Mesenchymal stem cell (in vitro differentiated cells and primary cell): ENCODE measurements around the gene CKAP5.

Source experiments
- DNase-seq: peaks from one replicate; pipeline ENCODE4 v3.0.0-alpha.2; 2013
- H2AFZ ChIP-seq: one replicate; pipeline ENCODE4 v1.6.1; 2013; ENCODE audit warnings: low read depth, mild to moderate bottlenecking, control low read depth, inconsistent platforms, low read length, moderate library complexity
- H2AK5ac ChIP-seq: 2 replicates; pipeline ENCODE4 v1.6.1; 2013; ENCODE audit warnings: low read length, moderate library complexity, mild to moderate bottlenecking, inconsistent platforms; ENCODE audit not compliant: severe bottlenecking
- H2BK120ac ChIP-seq: one replicate; pipeline ENCODE4 v1.6.1; 2013; ENCODE audit warnings: low read depth, mild to moderate bottlenecking, inconsistent platforms, low read length, moderate library complexity
- H2BK12ac ChIP-seq, 2 experiments: one replicate each; pipeline ENCODE4 v1.6.1; 2013; ENCODE audit warnings: inconsistent platforms in 2 of 2, low read length in 2 of 2, mild to moderate bottlenecking in 2 of 2, moderate library complexity in 2 of 2, control low read depth in 1 of 2
- H2BK15ac ChIP-seq: one replicate; pipeline ENCODE4 v1.6.1; 2013; ENCODE audit warnings: mild to moderate bottlenecking, low read depth, inconsistent platforms; ENCODE audit not compliant: poor library complexity, severe bottlenecking
- H2BK5ac ChIP-seq: 2 replicates; pipeline ENCODE4 v1.6.1; 2013; ENCODE audit warnings: low read depth, mild to moderate bottlenecking, low read length, control low read depth, inconsistent platforms; ENCODE audit not compliant: poor library complexity, severe bottlenecking
- H3K14ac ChIP-seq, 2 experiments: one replicate each; pipeline ENCODE4 v1.6.1; 2013; ENCODE audit warnings: inconsistent platforms in 2 of 2, low read length in 2 of 2, control low read depth in 1 of 2, mild to moderate bottlenecking in 1 of 2, moderate library complexity in 1 of 2
- H3K18ac ChIP-seq, 2 experiments: one replicate each; pipeline ENCODE4 v1.6.1; 2013; ENCODE audit warnings: inconsistent platforms in 2 of 2, low read length in 2 of 2, control low read depth in 1 of 2, low read depth in 1 of 2, mild to moderate bottlenecking in 1 of 2
- H3K23ac ChIP-seq, 2 experiments: one replicate each; pipeline ENCODE4 v1.6.1; 2013; ENCODE audit warnings: inconsistent platforms in 2 of 2, low read length in 2 of 2, mild to moderate bottlenecking in 2 of 2, moderate library complexity in 2 of 2, control low read depth in 1 of 2
- H3K27ac ChIP-seq: 2 replicates; pipeline ENCODE4 v1.5.1; 2013; ENCODE audit warnings: mild to moderate bottlenecking, moderate library complexity, low read length, control low read depth, inconsistent platforms; ENCODE audit not compliant: poor library complexity, severe bottlenecking
- H3K27me3 ChIP-seq, 2 experiments: 2 replicates each; pipeline versions ENCODE4 v1.6.1 to v1.7.0; 2013; ENCODE audit warnings: low read length in 2 of 2, mild to moderate bottlenecking in 2 of 2, moderate library complexity in 2 of 2, control low read depth in 1 of 2, inconsistent platforms in 1 of 2; ENCODE audit not compliant: control insufficient read depth in 1 of 2, insufficient read depth in 1 of 2
- H3K36me3 ChIP-seq, 2 experiments: 2 replicates each; pipeline versions ENCODE4 v1.6.1 to v1.7.0; 2013; ENCODE audit warnings: low read length in 2 of 2, control low read depth in 1 of 2, inconsistent platforms in 1 of 2, low read depth in 1 of 2, mild to moderate bottlenecking in 1 of 2; ENCODE audit not compliant: insufficient read depth in 2 of 2, control insufficient read depth in 1 of 2
- H3K4ac ChIP-seq, 2 experiments: one replicate each; pipeline ENCODE4 v1.6.1; 2013; ENCODE audit warnings: inconsistent platforms in 2 of 2, low read length in 2 of 2, mild to moderate bottlenecking in 2 of 2, moderate library complexity in 2 of 2, control low read depth in 1 of 2, low read depth in 1 of 2
- H3K4me1 ChIP-seq: 2 replicates; pipeline ENCODE4 v1.6.1; 2013; ENCODE audit warnings: low read depth, low read length, control low read depth; ENCODE audit not compliant: control insufficient read depth, insufficient read depth
- H3K4me2 ChIP-seq: 2 replicates; pipeline ENCODE4 v1.6.1; 2013; ENCODE audit warnings: low read length, mild to moderate bottlenecking, inconsistent platforms; ENCODE audit not compliant: poor library complexity, severe bottlenecking
- H3K4me3 ChIP-seq, 2 experiments: 2 replicates each; pipeline versions ENCODE4 v1.5.1 to v1.7.0; 2013; ENCODE audit warnings: low read length in 2 of 2, mild to moderate bottlenecking in 2 of 2, control low read depth in 1 of 2, low read depth in 1 of 2; ENCODE audit not compliant: insufficient read depth in 1 of 2
- H3K79me1 ChIP-seq: replicated peaks from 2 replicates; pipeline ENCODE4 v1.6.1; 2013; ENCODE audit warnings: mild to moderate bottlenecking, control low read depth, low read length, inconsistent platforms; ENCODE audit not compliant: poor library complexity, severe bottlenecking
- H3K9ac ChIP-seq: 2 replicates; pipeline ENCODE4 v1.7.0; 2013; ENCODE audit warnings: mild to moderate bottlenecking, low read length, moderate library complexity
- H3K9me3 ChIP-seq: 2 replicates; pipeline ENCODE4 v1.7.0; 2013; ENCODE audit warnings: mild to moderate bottlenecking, low read length; ENCODE audit not compliant: control insufficient read depth
- H4K8ac ChIP-seq: one replicate; pipeline ENCODE4 v1.6.1; 2013; ENCODE audit warnings: inconsistent platforms, mild to moderate bottlenecking, low read length, moderate library complexity
- H4K91ac ChIP-seq: one replicate; pipeline ENCODE4 v1.6.1; 2013; ENCODE audit warnings: mild to moderate bottlenecking, low read length, inconsistent platforms
- WGBS: methylation state at CpG from one replicate; pipeline ENCODE4 v1.1.7; 2013; ENCODE audit warnings: mixed read lengths; 5-methylcytosine and 5-hydroxymethylcytosine counted together

The CKAP5 gene

GRCh38 chr11:46738887-46739286 lies 107.2 kb downstream of the CKAP5 start:
- 93% methylated on average over 6 of the region's 6 CpGs for WGBS
- Histone ChIP-seq H3K4me1 (no peaks in the 10 kb centered on the region), H4K91ac (no peak overlapping the region), H2BK120ac (no peak overlapping the region), H3K9ac (no peak overlapping the region), H3K14ac (no peak overlapping the region), H3K79me1 (peaks cover 3% of the 10 kb centered on the region), H2AFZ (no peak overlapping the region), H3K4ac (no peak overlapping the region), H3K4me2 (no peak overlapping the region), H4K8ac (no peak overlapping the region), H2AK5ac (no peak overlapping the region), H3K18ac (no peak overlapping the region), H3K9me3 (no peaks in the 10 kb centered on the region), H3K36me3 (peaks cover 28 to 35% of the 10 kb centered on the region in 2 experiments), H3K27me3 (no peaks in the 10 kb centered on the region), H3K4me3 (no peak overlapping the region), H3K27ac (no peak overlapping the region), H2BK15ac (no peak overlapping the region), H3K23ac (no peak overlapping the region), H2BK12ac (no peak overlapping the region), H2BK5ac (no peak overlapping the region)
- no peak for DNase-seq

DNA sequence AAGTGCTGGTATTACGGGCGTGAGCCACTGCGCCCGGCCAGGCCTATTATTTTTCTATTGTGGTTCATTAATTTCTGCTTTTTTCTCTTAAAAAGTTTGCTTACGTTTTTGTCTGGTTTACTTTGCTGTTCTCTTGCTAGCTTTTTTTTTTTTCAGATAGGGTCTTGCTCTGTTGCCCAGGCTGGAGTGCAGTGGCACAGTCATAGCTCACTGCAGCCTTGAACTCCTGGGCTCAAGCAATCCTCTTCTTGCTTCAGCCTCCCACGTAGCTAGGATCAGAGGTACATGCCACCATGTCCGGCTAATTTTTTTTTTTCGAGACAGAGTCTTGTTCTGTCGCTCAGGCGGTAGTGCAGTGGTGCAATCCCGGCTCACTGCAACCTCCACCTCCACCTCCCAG lies 108.4 kb downstream of the CKAP5 start:
- H2BK12ac ChIP-seq = no peak overlapping the region
- H3K4me1 ChIP-seq = no peaks in the 10 kb centered on the region
- H3K4me2 ChIP-seq = no peak overlapping the region
- H2AK5ac ChIP-seq = no peak overlapping the region
- peaks cover 3% of the 10 kb centered on the region for H3K79me1 ChIP-seq
- H2BK120ac ChIP-seq = no peak overlapping the region
- 98% methylated on average over 11 of the region's 11 CpGs for WGBS
- H3K18ac ChIP-seq = no peak overlapping the region
- peaks cover 22 to 23% of the 10 kb centered on the region in 2 experiments for H3K36me3 ChIP-seq
- no peak overlapping the region for H4K8ac ChIP-seq
- no peaks in the 10 kb centered on the region for H3K9me3 ChIP-seq
- no peak overlapping the region for H2AFZ ChIP-seq
- no peak overlapping the region for H3K4ac ChIP-seq
- H2BK5ac ChIP-seq = no peak overlapping the region
- no peak overlapping the region for H4K91ac ChIP-seq
- H3K4me3 ChIP-seq = no peak overlapping the region
- no peaks in the 10 kb centered on the region for H3K27me3 ChIP-seq
- no peak overlapping the region for H3K9ac ChIP-seq
- H2BK15ac ChIP-seq = no peak overlapping the region
- DNase-seq = no peak
- no peak overlapping the region for H3K27ac ChIP-seq
- no peak overlapping the region for H3K23ac ChIP-seq
- H3K14ac ChIP-seq = no peak overlapping the region

DNA sequence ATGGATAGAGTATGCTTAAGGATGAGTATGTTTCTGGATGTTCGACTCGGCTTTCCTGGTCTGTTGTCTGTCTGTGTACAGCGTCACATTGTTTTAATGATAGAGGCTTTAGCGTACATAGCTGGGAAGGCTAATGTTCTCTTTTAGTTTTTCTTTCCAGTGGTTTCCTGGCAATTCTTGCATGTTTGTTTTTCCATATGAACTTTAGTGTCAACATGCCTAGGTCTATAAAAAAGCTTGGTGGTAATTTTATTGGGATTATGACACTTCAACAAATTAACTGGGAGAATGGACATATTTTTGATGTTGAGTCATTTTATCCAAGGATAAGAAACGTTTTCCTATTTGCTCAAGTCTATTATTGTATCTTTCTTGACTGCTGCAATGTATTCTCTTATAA lies 109.5 kb downstream of the CKAP5 start:
- no peaks in the 10 kb centered on the region for H3K27me3 ChIP-seq
- no peak overlapping the region for H4K8ac ChIP-seq
- no peak overlapping the region for H3K9ac ChIP-seq
- H2AFZ ChIP-seq = no peak overlapping the region
- no peak overlapping the region for H3K27ac ChIP-seq
- WGBS = 97% methylated on average over 4 of the region's 5 CpGs
- H2BK12ac ChIP-seq = no peak overlapping the region
- H2BK5ac ChIP-seq = no peak overlapping the region
- no peak overlapping the region for H2BK15ac ChIP-seq
- no peak overlapping the region for H4K91ac ChIP-seq
- H3K4ac ChIP-seq = no peak overlapping the region
- H3K14ac ChIP-seq = no peak overlapping the region
- no peak for DNase-seq
- H2BK120ac ChIP-seq = no peak overlapping the region
- H3K4me2 ChIP-seq = no peak overlapping the region
- H3K36me3 ChIP-seq = peaks cover 13 to 14% of the 10 kb centered on the region in 2 experiments
- H3K23ac ChIP-seq = no peak overlapping the region
- peaks cover 1% of the 10 kb centered on the region for H3K79me1 ChIP-seq
- H3K4me3 ChIP-seq = no peak overlapping the region
- no peaks in the 10 kb centered on the region for H3K9me3 ChIP-seq
- no peaks in the 10 kb centered on the region for H3K4me1 ChIP-seq
- H2AK5ac ChIP-seq = no peak overlapping the region
- no peak overlapping the region for H3K18ac ChIP-seq

GRCh38 chr11:46736146-46736545 lies 109.9 kb downstream of the CKAP5 start:
- Histone ChIP-seq H3K4me3 (no peak overlapping the region), H3K18ac (no peak overlapping the region), H3K27ac (no peak overlapping the region), H2BK15ac (no peak overlapping the region), H3K4ac (no peak overlapping the region), H2AFZ (no peak overlapping the region), H2BK120ac (no peak overlapping the region), H3K9ac (no peak overlapping the region), H2BK12ac (no peak overlapping the region), H3K36me3 (peaks cover 8 to 9% of the 10 kb centered on the region in 2 experiments), H2BK5ac (no peak overlapping the region), H2AK5ac (no peak overlapping the region), H3K9me3 (no peaks in the 10 kb centered on the region), H3K79me1 (peaks cover under 1% of the 10 kb centered on the region), H3K23ac (no peak overlapping the region), H3K27me3 (no peaks in the 10 kb centered on the region), H3K4me1 (no peaks in the 10 kb centered on the region), H3K4me2 (no peak overlapping the region), H3K14ac (no peak overlapping the region), H4K8ac (no peak overlapping the region), H4K91ac (no peak overlapping the region)
- 93% methylated on average over 5 of the region's 7 CpGs for WGBS
- no peak for DNase-seq
